ENCODE measurements around the gene DIDO1. TPM values are rescaled to one million over a fixed set of nuclear protein-coding genes. Genes with fewer than 3 reads are reported as not detected.

DIDO1 gene
- 37.6 TPM for total RNA-seq
- polyA plus RNA-seq (ENCODE audit: insufficient read depth in 1 of 8, insufficient read length in 8 of 8, low replicate concordance in 1 of 8): 10 to 100 TPM; 35.0 to 42.0 (median 38.7) TPM
- long read RNA-seq, donor 1, partial matches to known transcripts: 0 of 2 reads
- long read RNA-seq, donor 1, other reads (novel, unspliced or antisense): 0 of 2 reads
- long read RNA-seq, donor 2, partial matches to known transcripts: 0 of 1 reads
- long read RNA-seq, donor 2, other reads (novel, unspliced or antisense): 0 of 1 reads
- long read RNA-seq, donor 3, partial matches to known transcripts: 57 of 64 reads
- long read RNA-seq, donor 3, other reads (novel, unspliced or antisense): 0 of 64 reads
- long read RNA-seq, donor 4, transcript DIDO1-202 (6 exons, 2,707 nt): major isoform, 5 of 6 reads
- long read RNA-seq, donor 4, partial matches to known transcripts: 0 of 6 reads
- long read RNA-seq, donor 4, other reads (novel, unspliced or antisense): 0 of 6 reads
- long read RNA-seq, donor 5, partial matches to known transcripts: 0 of 4 reads
- long read RNA-seq, donor 5, other reads (novel, unspliced or antisense): 0 of 4 reads
- long read RNA-seq, donor 6, full-length matches to known transcripts: 10 of 52 reads
- long read RNA-seq, donor 6, partial matches to known transcripts: 42 of 52 reads
- long read RNA-seq, donor 6, other reads (novel, unspliced or antisense): 0 of 52 reads
- long read RNA-seq, donor 7, full-length matches to known transcripts: 8 of 8 reads
- long read RNA-seq, donor 7, partial matches to known transcripts: 0 of 8 reads
- long read RNA-seq, donor 7, other reads (novel, unspliced or antisense): 0 of 8 reads
- long read RNA-seq, donor 8, partial matches to known transcripts: 0 of 3 reads
- long read RNA-seq, donor 8, other reads (novel, unspliced or antisense): 0 of 3 reads
- long read RNA-seq, donor 9, partial matches to known transcripts: 0 of 1 reads
- long read RNA-seq, donor 9, other reads (novel, unspliced or antisense): 0 of 1 reads
- long read RNA-seq, donor 10, partial matches to known transcripts: 0 of 5 reads
- long read RNA-seq, donor 10, other reads (novel, unspliced or antisense): 0 of 5 reads
- long read RNA-seq, donor 11, partial matches to known transcripts: 0 of 6 reads
- long read RNA-seq, donor 11, other reads (novel, unspliced or antisense): 0 of 6 reads

- under 1% methylated on average over 83 of the region's 92 CpGs for WGBS (ENCODE audit: insufficient coverage)
- H3K4me1 ChIP-seq (ENCODE audit: control insufficient read depth, insufficient read depth, low read length): peaks cover 49% of the 10 kb centered on the region
Observed at GRCh38 chr20:62926229-62927127, at the start of gene DIDO1. Gene DIDO1 (minus strand): TSS chr20:62926505.

GRCh38 chr20:62975251-62975760, 49.0 kb upstream of the DIDO1 start:
- H3K27me3 ChIP-seq (ENCODE audit: control insufficient read depth, insufficient read depth, low read length): peaks cover 89% of the 10 kb centered on the region
- H3K4me1 ChIP-seq (ENCODE audit: control insufficient read depth, insufficient read depth, low read length): peaks cover 24% of the 10 kb centered on the region
- H3K4me3 ChIP-seq (ENCODE audit: low read length): no peak overlapping the region
- no peaks in the 10 kb centered on the region for H3K9me3 ChIP-seq (replicated peaks; ENCODE audit: control insufficient read depth, low read depth, low read length)
- no peak overlapping the region for H3K27ac ChIP-seq (ENCODE audit: low read length)
- DNase-seq: no peak
- no peaks in the 10 kb centered on the region for H3K36me3 ChIP-seq (ENCODE audit: control insufficient read depth, insufficient read depth, low read length)
- 42% methylated on average over 10 of the region's 10 CpGs for WGBS (ENCODE audit: insufficient coverage)

More at GRCh38 chr20:62926229-62927127, at the start of gene DIDO1:
- no peaks in the 10 kb centered on the region for H3K9me3 ChIP-seq (replicated peaks; ENCODE audit: control insufficient read depth, low read depth, low read length)
- H3K36me3 ChIP-seq (ENCODE audit: control insufficient read depth, insufficient read depth, low read length): no peaks in the 10 kb centered on the region
- H3K27ac ChIP-seq (ENCODE audit: low read length): peak within 1 kb of the TSS; percentile 87
- peak; percentile 93 for DNase-seq
- H3K4me3 ChIP-seq (ENCODE audit: low read length): peak within 1 kb of the TSS; percentile 92
- no peaks in the 10 kb centered on the region for H3K27me3 ChIP-seq (ENCODE audit: control insufficient read depth, insufficient read depth, low read length)

- Histone ChIP-seq H3K4me1 (ENCODE audit: control insufficient read depth, insufficient read depth, low read length) (peaks cover 12% of the 10 kb centered on the region), H3K27ac (ENCODE audit: low read length) (no peak overlapping the region), H3K4me3 (ENCODE audit: low read length) (no peak overlapping the region), H3K9me3 (replicated peaks; ENCODE audit: control insufficient read depth, low read depth, low read length) (no peaks in the 10 kb centered on the region), H3K36me3 (ENCODE audit: control insufficient read depth, insufficient read depth, low read length) (no peaks in the 10 kb centered on the region), H3K27me3 (ENCODE audit: control insufficient read depth, insufficient read depth, low read length) (peaks cover 81% of the 10 kb centered on the region)
- DNase-seq: no peak
- 11% methylated on average over 45 of the region's 48 CpGs for WGBS (ENCODE audit: insufficient coverage)
Observed at GRCh38 chr20:62972845-62973745, 46.8 kb upstream of the DIDO1 start.

- no peak overlapping the region for H3K4me3 ChIP-seq (ENCODE audit: low read length)
- peaks cover 74% of the 10 kb centered on the region for H3K27me3 ChIP-seq (ENCODE audit: control insufficient read depth, insufficient read depth, low read length)
- H3K4me1 ChIP-seq (ENCODE audit: control insufficient read depth, insufficient read depth, low read length): peaks cover 10% of the 10 kb centered on the region
- H3K36me3 ChIP-seq (ENCODE audit: control insufficient read depth, insufficient read depth, low read length): no peaks in the 10 kb centered on the region
- WGBS (ENCODE audit: insufficient coverage): 4% methylated on average over 37 of the region's 38 CpGs
- no peaks in the 10 kb centered on the region for H3K9me3 ChIP-seq (replicated peaks; ENCODE audit: control insufficient read depth, low read depth, low read length)
- peak; percentile 87 for DNase-seq
- H3K27ac ChIP-seq (ENCODE audit: low read length): no peak overlapping the region
Observed at GRCh38 chr20:62971950-62972844, 45.9 kb upstream of the DIDO1 start.

DNA sequence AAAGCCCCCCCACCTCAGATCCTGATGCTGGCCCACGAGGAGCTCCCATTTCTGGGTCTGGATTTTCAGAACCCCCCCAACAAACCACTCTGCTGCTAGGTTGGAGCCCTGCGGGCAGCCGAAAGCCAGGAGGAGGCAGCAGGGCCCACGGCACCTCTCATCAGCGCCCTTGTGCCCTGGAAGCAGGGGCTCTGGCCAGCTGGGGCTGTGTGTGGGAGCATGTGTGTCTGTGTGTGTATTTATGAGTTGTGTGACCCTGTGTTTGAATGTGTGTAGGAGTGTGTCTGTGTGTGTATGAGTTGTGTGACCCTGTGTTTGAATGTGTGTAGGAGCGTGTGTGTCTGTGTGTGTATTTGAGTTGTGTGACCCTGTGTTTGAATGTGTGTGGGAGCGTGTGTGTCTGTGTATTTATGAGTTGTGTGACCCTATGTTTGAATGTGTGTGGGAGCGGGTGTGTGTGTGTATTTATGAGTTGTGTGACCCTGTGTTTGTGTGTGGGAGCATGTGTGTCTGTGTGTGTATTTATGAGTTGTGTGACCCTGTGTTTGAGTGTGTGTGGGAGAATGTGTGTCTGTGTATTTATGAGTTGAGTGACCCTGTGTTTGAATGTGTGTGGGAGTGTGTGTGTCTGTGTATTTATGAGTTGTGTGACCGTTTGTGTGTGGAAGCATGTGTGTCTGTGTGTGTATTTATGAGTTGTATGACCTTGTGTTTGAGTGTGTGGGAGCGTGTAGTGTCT, 45.1 kb upstream of the DIDO1 start:
- H3K27ac ChIP-seq (ENCODE audit: low read length): no peak overlapping the region
- 76% methylated on average over 8 of the region's 10 CpGs for WGBS (ENCODE audit: insufficient coverage)
- no peaks in the 10 kb centered on the region for H3K36me3 ChIP-seq (ENCODE audit: control insufficient read depth, insufficient read depth, low read length)
- H3K4me3 ChIP-seq (ENCODE audit: low read length): no peak overlapping the region
- peaks cover 10% of the 10 kb centered on the region for H3K4me1 ChIP-seq (ENCODE audit: control insufficient read depth, insufficient read depth, low read length)
- no peaks in the 10 kb centered on the region for H3K9me3 ChIP-seq (replicated peaks; ENCODE audit: control insufficient read depth, low read depth, low read length)
- H3K27me3 ChIP-seq (ENCODE audit: control insufficient read depth, insufficient read depth, low read length): peaks cover 69% of the 10 kb centered on the region
- DNase-seq: no peak

- H3K36me3 ChIP-seq (ENCODE audit: control insufficient read depth, insufficient read depth, low read length): no peaks in the 10 kb centered on the region
- peaks cover 61% of the 10 kb centered on the region for H3K27me3 ChIP-seq (ENCODE audit: control insufficient read depth, insufficient read depth, low read length)
- whole genome bisulfite sequencing (ENCODE audit: insufficient coverage): 43% methylated on average over 28 of the region's 33 CpGs
- no peak overlapping the region for H3K4me3 ChIP-seq (ENCODE audit: low read length)
- no peaks in the 10 kb centered on the region for H3K9me3 ChIP-seq (replicated peaks; ENCODE audit: control insufficient read depth, low read depth, low read length)
- no peak for DNase-seq
- peaks cover 10% of the 10 kb centered on the region for H3K4me1 ChIP-seq (ENCODE audit: control insufficient read depth, insufficient read depth, low read length)
- no peak overlapping the region for H3K27ac ChIP-seq (ENCODE audit: low read length)
Observed at GRCh38 chr20:62970307-62971210, 44.3 kb upstream of the DIDO1 start.

- no peak overlapping the region for H3K27ac ChIP-seq (ENCODE audit: low read length)
Observed at GRCh38 chr20:62969939-62970306, 43.6 kb upstream of the DIDO1 start.

More at GRCh38 chr20:62969939-62970306, 43.6 kb upstream of the DIDO1 start:
- H3K27me3 ChIP-seq (ENCODE audit: control insufficient read depth, insufficient read depth, low read length): peaks cover 54% of the 10 kb centered on the region
- no peaks in the 10 kb centered on the region for H3K36me3 ChIP-seq (ENCODE audit: control insufficient read depth, insufficient read depth, low read length)
- WGBS (ENCODE audit: insufficient coverage): 78% methylated on average over 8 of the region's 8 CpGs
- peaks cover 13% of the 10 kb centered on the region for H3K4me1 ChIP-seq (ENCODE audit: control insufficient read depth, insufficient read depth, low read length)
- no peaks in the 10 kb centered on the region for H3K9me3 ChIP-seq (replicated peaks; ENCODE audit: control insufficient read depth, low read depth, low read length)
- no peak for DNase-seq
- no peak overlapping the region for H3K4me3 ChIP-seq (ENCODE audit: low read length)

All from muscle of leg (tissue), 16 donors.